Measurements from ENCODE around the gene HIBADH.

Gene HIBADH

DNA sequence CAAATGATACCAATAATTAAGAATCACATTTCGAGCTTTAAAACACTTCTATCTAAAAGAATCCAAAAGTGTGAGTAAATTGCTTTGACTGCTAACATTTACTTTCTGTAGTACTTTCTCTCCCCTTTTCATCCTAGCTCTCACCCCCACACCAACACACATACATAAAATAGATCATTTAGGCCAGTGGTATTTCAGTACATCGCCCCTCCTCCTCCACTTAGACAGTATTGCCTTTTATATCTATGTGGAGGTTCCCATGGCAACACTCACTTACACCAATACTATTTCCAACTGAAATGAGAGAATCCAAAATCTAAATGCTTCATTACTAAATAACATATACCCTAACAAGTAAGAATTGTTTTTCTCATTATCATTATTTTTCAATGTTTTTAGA is 58.9 kb downstream of the HIBADH start:
- H3K27me3 ChIP-seq (replicated peaks; ENCODE audit: control insufficient read depth, insufficient read depth, low read length), result no peaks in the 10 kb centered on the region
- no peak overlapping the region for H3K4me3 ChIP-seq (replicated peaks; ENCODE audit: low read depth, low read length)
- TF ChIP-seq, protein P1, sequence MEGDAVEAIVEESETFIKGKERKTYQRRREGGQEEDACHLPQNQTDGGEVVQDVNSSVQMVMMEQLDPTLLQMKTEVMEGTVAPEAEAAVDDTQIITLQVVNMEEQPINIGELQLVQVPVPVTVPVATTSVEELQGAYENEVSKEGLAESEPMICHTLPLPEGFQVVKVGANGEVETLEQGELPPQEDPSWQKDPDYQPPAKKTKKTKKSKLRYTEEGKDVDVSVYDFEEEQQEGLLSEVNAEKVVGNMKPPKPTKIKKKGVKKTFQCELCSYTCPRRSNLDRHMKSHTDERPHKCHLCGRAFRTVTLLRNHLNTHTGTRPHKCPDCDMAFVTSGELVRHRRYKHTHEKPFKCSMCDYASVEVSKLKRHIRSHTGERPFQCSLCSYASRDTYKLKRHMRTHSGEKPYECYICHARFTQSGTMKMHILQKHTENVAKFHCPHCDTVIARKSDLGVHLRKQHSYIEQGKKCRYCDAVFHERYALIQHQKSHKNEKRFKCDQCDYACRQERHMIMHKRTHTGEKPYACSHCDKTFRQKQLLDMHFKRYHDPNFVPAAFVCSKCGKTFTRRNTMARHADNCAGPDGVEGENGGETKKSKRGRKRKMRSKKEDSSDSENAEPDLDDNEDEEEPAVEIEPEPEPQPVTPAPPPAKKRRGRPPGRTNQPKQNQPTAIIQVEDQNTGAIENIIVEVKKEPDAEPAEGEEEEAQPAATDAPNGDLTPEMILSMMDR (IDR thresholded peaks at IDR 0.05; ENCODE audit: insufficient read depth, low read length, poor library complexity, severe bottlenecking), result no peak
- H3K36me3 ChIP-seq (ENCODE audit: control insufficient read depth, insufficient read depth, low read length), result no peaks in the 10 kb centered on the region
- DNase-seq (ENCODE audit: extremely low read depth, insufficient read length), result no peak

DNA sequence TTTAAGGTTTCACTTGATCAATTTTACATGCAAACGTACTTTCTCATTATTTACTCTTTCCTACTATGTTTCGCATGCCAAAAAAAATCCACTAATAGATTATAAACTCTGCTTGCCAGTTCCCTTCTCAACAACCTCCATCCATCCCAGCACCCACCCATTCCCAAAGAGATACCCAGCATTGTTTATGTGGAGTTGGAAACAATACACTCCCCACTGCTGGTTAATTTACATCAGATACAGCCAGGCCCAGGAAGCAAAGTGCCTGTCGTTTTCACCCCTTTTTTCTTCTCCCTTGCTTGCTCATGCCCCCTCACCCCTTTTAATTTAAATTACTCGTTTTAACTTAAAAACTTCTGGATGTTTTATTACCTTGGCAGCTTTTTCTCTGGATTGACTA is 59.9 kb downstream of the HIBADH start:
- H3K27me3 ChIP-seq (replicated peaks; ENCODE audit: control insufficient read depth, insufficient read depth, low read length), result no peaks in the 10 kb centered on the region
- H3K36me3 ChIP-seq (ENCODE audit: control insufficient read depth, insufficient read depth, low read length), result no peaks in the 10 kb centered on the region
- TF ChIP-seq, protein P1 (IDR thresholded peaks at IDR 0.05; ENCODE audit: insufficient read depth, low read length, poor library complexity, severe bottlenecking), result no peak
- no peak overlapping the region for H3K4me3 ChIP-seq (replicated peaks; ENCODE audit: low read depth, low read length)
- DNase-seq (ENCODE audit: extremely low read depth, insufficient read length), result no peak

GRCh38 chr7:27601217-27601616 is 61.5 kb downstream of the HIBADH start:
- no peak for DNase-seq (ENCODE audit: extremely low read depth, insufficient read length)
- H3K36me3 ChIP-seq (ENCODE audit: control insufficient read depth, insufficient read depth, low read length), result no peaks in the 10 kb centered on the region
- H3K27me3 ChIP-seq (replicated peaks; ENCODE audit: control insufficient read depth, insufficient read depth, low read length), result no peaks in the 10 kb centered on the region
- H3K4me3 ChIP-seq (replicated peaks; ENCODE audit: low read depth, low read length), result no peak overlapping the region
- TF ChIP-seq, protein P1 (IDR thresholded peaks at IDR 0.05; ENCODE audit: insufficient read depth, low read length, poor library complexity, severe bottlenecking), result no peak

DNA sequence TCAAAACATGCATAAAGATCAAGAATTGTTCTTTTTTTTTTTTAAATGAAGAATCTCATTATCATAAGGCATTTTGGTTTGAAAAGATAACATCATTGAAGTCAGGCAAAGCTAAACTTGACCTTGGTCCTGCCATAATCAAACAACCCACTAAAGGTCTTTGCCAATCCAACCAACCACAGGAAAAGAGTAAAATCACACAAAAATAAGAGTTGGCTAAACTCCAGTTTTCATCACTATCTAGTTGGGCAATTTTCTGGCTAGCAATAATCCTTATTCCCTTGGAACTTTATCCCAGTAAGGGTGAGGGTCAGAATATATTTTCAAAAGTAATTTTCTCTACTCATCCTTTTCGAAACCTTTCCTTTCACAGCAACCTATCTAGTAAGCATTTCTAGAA is 62.4 kb downstream of the HIBADH start:
- H3K4me3 ChIP-seq (replicated peaks; ENCODE audit: low read depth, low read length), result no peak overlapping the region
- no peaks in the 10 kb centered on the region for H3K27me3 ChIP-seq (replicated peaks; ENCODE audit: control insufficient read depth, insufficient read depth, low read length)
- TF ChIP-seq, protein P1 (IDR thresholded peaks at IDR 0.05; ENCODE audit: insufficient read depth, low read length, poor library complexity, severe bottlenecking), result no peak
- no peak for DNase-seq (ENCODE audit: extremely low read depth, insufficient read length)
- H3K36me3 ChIP-seq (ENCODE audit: control insufficient read depth, insufficient read depth, low read length), result no peaks in the 10 kb centered on the region

GRCh38 chr7:27595009-27595408 is 67.7 kb downstream of the HIBADH start:
- TF ChIP-seq, protein P1 (IDR thresholded peaks at IDR 0.05; ENCODE audit: insufficient read depth, low read length, poor library complexity, severe bottlenecking), result no peak
- Histone ChIP-seq H3K27me3 (replicated peaks; ENCODE audit: control insufficient read depth, insufficient read depth, low read length) (no peaks in the 10 kb centered on the region), H3K36me3 (ENCODE audit: control insufficient read depth, insufficient read depth, low read length) (no peaks in the 10 kb centered on the region), H3K4me3 (replicated peaks; ENCODE audit: low read depth, low read length) (no peak overlapping the region)
- DNase-seq (ENCODE audit: extremely low read depth, insufficient read length), result no peak

DNA sequence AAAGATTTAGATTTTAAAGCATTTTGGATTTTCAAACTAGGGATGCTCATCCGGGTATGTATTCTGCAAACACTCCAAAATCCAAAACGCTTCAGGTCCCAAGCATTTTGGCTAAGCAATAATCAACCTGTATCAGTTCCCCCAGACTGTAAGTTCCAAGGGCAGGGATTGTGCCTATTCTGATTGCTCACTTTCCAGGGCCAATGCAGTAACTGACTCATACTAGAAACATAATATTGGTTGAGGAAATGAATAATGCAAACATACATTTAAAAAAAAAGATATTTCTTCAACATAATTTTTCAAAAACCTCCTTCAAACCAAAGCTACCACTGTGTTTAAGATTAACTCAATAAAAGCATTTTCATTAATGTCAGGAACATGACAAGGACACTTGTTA is 69.5 kb downstream of the HIBADH start:
- DNase-seq (ENCODE audit: extremely low read depth, insufficient read length), result no peak
- TF ChIP-seq, protein P1 (IDR thresholded peaks at IDR 0.05; ENCODE audit: insufficient read depth, low read length, poor library complexity, severe bottlenecking), result no peak

More for the DNA sequence above, 69.5 kb downstream of the HIBADH start:
- Histone ChIP-seq H3K27me3 (replicated peaks; ENCODE audit: control insufficient read depth, insufficient read depth, low read length) (no peaks in the 10 kb centered on the region), H3K36me3 (ENCODE audit: control insufficient read depth, insufficient read depth, low read length) (no peaks in the 10 kb centered on the region), H3K4me3 (replicated peaks; ENCODE audit: low read depth, low read length) (no peak overlapping the region)

All from GM06990 (cell line).